Parathyroid adenoma (tissue), 2 donors: Measurements from ENCODE around the gene RNF44.

ENCODE experiments used
- H2AFZ ChIP-seq: fragments of 300-600 bp; sonication (generic); one replicate; pipeline ENCODE4 v1.7.0; 2017; ENCODE audit warnings: antibody characterized with exemption, mild to moderate bottlenecking
- H3K27ac ChIP-seq: fragments of 300-600 bp; sonication (generic); one replicate; pipeline ENCODE4 v1.7.0; 2017
- H3K27me3 ChIP-seq: fragments of 300-600 bp; sonication (generic); one replicate; pipeline ENCODE4 v1.7.0; 2017; ENCODE audit warnings: low read length; ENCODE audit not compliant: control insufficient read depth, insufficient read depth
- H3K36me3 ChIP-seq: fragments of 300-600 bp; sonication (generic); one replicate; pipeline ENCODE4 v1.7.0; 2017; ENCODE audit warnings: low read length; ENCODE audit not compliant: control insufficient read depth, insufficient read depth
- H3K4me1 ChIP-seq: fragments of 300-600 bp; sonication (generic); one replicate; pipeline ENCODE4 v1.7.0; 2017; ENCODE audit warnings: control low read depth
- H3K4me2 ChIP-seq: fragments of 300-600 bp; sonication (generic); one replicate; pipeline ENCODE4 v1.7.0; 2017; ENCODE audit warnings: low read length
- H3K4me3 ChIP-seq: fragments of 300-600 bp; sonication (generic); one replicate; pipeline ENCODE4 v1.7.0; 2017; ENCODE audit warnings: low read depth, low read length
- H3K79me2 ChIP-seq: fragments of 300-600 bp; sonication (generic); one replicate; pipeline ENCODE4 v1.7.0; 2017; ENCODE audit warnings: control low read depth
- H3K9ac ChIP-seq: fragments of 300-600 bp; sonication (generic); one replicate; pipeline ENCODE4 v1.7.0; 2017; ENCODE audit warnings: mild to moderate bottlenecking
- H3K9me3 ChIP-seq: fragments of 300-600 bp; sonication (generic); one replicate; pipeline ENCODE4 v1.7.0; 2017; ENCODE audit warnings: low read length; ENCODE audit not compliant: control insufficient read depth
- TF ChIP-seq, protein P1 (sequence below): fragments of 300-600 bp; sonication (generic); IDR thresholded peaks from one replicate; pipeline ENCODE4 v1.7.0; 2017; ENCODE audit warnings: antibody characterized with exemption, mild to moderate bottlenecking
- donor health status: primary hyperparathyroidism.

RNF44 gene

DNA sequence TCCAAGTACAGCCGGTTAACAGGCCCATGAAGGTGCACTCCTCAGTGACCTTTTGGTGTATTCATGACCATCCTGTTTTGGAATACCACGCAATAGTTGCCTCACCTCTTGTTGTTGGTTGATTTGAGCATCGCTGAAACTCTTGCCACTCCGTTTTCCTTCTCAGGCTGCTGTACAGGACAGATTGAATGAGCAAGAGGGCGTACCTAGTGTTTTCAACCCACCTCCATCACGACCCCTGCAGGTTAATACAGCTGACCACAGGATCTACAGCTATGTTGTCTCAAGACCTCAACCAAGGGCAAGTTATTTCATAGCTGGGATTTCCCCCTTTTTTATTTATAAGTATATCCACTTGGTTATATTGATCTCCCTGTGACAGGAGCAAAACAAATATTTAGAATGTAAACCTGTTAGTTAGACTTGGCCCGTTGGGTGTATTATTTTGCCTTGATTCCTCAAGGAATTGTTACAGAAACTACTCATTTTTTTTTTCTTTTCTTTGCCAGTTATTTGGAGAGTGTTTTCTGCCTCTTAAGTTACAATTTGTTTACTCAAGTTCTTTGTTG, 50.9 kb downstream of the RNF44 start:
- Histone ChIP-seq H3K36me3 (no peaks in the 10 kb centered on the region), H2AFZ (no peak overlapping the region), H3K4me2 (no peak overlapping the region), H3K9me3 (no peaks in the 10 kb centered on the region), H3K4me3 (no peak overlapping the region), H3K27ac (no peak overlapping the region), H3K79me2 (peaks cover 22% of the 10 kb centered on the region), H3K4me1 (no peaks in the 10 kb centered on the region), H3K27me3 (no peaks in the 10 kb centered on the region), H3K9ac (no peak overlapping the region)
- TF ChIP-seq, protein P1, sequence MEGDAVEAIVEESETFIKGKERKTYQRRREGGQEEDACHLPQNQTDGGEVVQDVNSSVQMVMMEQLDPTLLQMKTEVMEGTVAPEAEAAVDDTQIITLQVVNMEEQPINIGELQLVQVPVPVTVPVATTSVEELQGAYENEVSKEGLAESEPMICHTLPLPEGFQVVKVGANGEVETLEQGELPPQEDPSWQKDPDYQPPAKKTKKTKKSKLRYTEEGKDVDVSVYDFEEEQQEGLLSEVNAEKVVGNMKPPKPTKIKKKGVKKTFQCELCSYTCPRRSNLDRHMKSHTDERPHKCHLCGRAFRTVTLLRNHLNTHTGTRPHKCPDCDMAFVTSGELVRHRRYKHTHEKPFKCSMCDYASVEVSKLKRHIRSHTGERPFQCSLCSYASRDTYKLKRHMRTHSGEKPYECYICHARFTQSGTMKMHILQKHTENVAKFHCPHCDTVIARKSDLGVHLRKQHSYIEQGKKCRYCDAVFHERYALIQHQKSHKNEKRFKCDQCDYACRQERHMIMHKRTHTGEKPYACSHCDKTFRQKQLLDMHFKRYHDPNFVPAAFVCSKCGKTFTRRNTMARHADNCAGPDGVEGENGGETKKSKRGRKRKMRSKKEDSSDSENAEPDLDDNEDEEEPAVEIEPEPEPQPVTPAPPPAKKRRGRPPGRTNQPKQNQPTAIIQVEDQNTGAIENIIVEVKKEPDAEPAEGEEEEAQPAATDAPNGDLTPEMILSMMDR, result peak; percentile 4

DNA sequence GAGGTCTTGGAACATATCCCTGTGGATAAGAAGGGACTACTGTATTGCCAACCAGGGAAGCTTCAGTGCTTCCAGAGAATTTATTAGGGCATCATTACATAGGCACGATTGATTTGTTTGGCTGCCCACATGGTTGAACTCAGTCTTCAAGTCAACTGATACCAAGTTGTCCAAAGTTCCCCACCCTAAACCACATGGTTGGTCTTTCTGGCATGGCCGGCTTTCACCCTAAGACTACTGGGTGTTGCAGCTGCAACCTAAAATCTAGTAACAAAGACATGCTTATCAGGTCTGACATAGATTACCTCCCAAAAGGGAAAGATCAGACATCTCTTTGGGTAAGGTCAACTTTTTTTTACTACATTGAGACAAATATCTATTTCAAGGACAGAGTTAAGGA, 52.0 kb downstream of the RNF44 start:
- H3K4me3 ChIP-seq, result no peak overlapping the region
- no peaks in the 10 kb centered on the region for H3K27me3 ChIP-seq
- H3K36me3 ChIP-seq, result no peaks in the 10 kb centered on the region
- H3K79me2 ChIP-seq, result peaks cover 28% of the 10 kb centered on the region
- no peaks in the 10 kb centered on the region for H3K4me1 ChIP-seq
- H3K9me3 ChIP-seq, result no peaks in the 10 kb centered on the region
- no peak overlapping the region for H3K4me2 ChIP-seq
- no peak overlapping the region for H2AFZ ChIP-seq
- H3K27ac ChIP-seq, result no peak overlapping the region
- TF ChIP-seq, protein P1, result no peak
- no peak overlapping the region for H3K9ac ChIP-seq

DNA sequence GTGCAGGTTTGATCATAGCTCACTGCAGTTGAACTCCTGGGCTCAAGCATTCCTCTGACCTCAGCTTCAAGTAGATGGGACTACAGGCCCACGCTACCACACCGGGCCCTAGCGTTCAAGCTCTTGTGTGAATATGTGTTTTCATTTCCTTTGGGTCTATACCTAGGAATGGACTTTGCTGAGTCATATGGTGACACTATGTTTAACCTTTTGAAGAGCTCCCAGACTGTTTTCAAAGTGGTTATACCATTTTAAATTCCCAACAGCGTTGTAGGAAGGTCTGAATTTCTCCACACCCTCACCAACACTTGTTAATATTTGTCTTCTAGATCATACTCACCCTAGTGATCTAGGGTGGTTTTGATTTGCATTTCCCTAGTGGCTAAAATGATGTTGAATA, 55.5 kb downstream of the RNF44 start:
- Histone ChIP-seq H2AFZ (no peak overlapping the region), H3K79me2 (peaks cover 20% of the 10 kb centered on the region), H3K4me2 (no peak overlapping the region), H3K27ac (no peak overlapping the region), H3K4me1 (no peaks in the 10 kb centered on the region), H3K9ac (no peak overlapping the region), H3K4me3 (no peak overlapping the region), H3K27me3 (no peaks in the 10 kb centered on the region), H3K36me3 (no peaks in the 10 kb centered on the region), H3K9me3 (no peaks in the 10 kb centered on the region)
- TF ChIP-seq, protein P1, result no peak
